Measurements from ENCODE around the gene PPT1.
A peak's percentile ranks its signal among the peaks of the same experiment; 100 is the strongest.

Gene PPT1

GRCh38 chr1:40096977-40097782, at the start of gene PPT1:
Gene PPT1, minus strand, starts transcription at chr1:40097252. Its CDS starts 14 bp downstream, at chr1:40097238.
- peak; percentile 73 for DNase-seq

GRCh38 chr1:40143891-40144575, 47.0 kb upstream of the PPT1 start:
- peak; percentile 43 for DNase-seq

- no peak for DNase-seq
These were observed 45.0 kb upstream of the PPT1 start for GRCh38 chr1:40141878-40142535.

GRCh38 chr1:40140211-40140973, 43.3 kb upstream of the PPT1 start:
- no peak for DNase-seq

GRCh38 chr1:40133839-40134238, 36.8 kb upstream of the PPT1 start:
- DNase-seq, result no peak

- no peak for DNase-seq
These were observed 36.2 kb upstream of the PPT1 start for GRCh38 chr1:40133312-40133665.

- no peak for DNase-seq
These were observed 35.6 kb upstream of the PPT1 start for GRCh38 chr1:40132383-40133311.

- no peak for DNase-seq
These were observed 33.8 kb upstream of the PPT1 start for GRCh38 chr1:40130892-40131291.

- no peak for DNase-seq
These were observed 25.8 kb upstream of the PPT1 start for GRCh38 chr1:40122855-40123254.

GRCh38 chr1:40120128-40120527, 23.1 kb upstream of the PPT1 start:
- DNase-seq, result no peak

- no peak for DNase-seq
These were observed 17.3 kb upstream of the PPT1 start for GRCh38 chr1:40114400-40114799.

GRCh38 chr1:40110389-40110788, 13.3 kb upstream of the PPT1 start:
- no peak for DNase-seq

- no peak for DNase-seq
These were observed 10.4 kb upstream of the PPT1 start for GRCh38 chr1:40107290-40107959.

GRCh38 chr1:40105028-40105427, 8.0 kb upstream of the PPT1 start:
- DNase-seq, result no peak

- DNase-seq, result no peak
These were observed 5.8 kb upstream of the PPT1 start for GRCh38 chr1:40102896-40103295.

GRCh38 chr1:40102038-40102437, 5.0 kb upstream of the PPT1 start:
- DNase-seq, result no peak

GRCh38 chr1:40096646-40096976, 441 bp downstream of the PPT1 start:
- DNase-seq, result no peak

GRCh38 chr1:40095806-40096205, 1.2 kb downstream of the PPT1 start:
- DNase-seq, result no peak

GRCh38 chr1:40094466-40095110, 2.5 kb downstream of the PPT1 start:
- no peak for DNase-seq

- DNase-seq, result no peak
These were observed 4.1 kb downstream of the PPT1 start for GRCh38 chr1:40092706-40093639.
